MG63 (cell line): ENCODE data around the gene IZUMO4. TPM values are rescaled to one million over a fixed set of nuclear protein-coding genes. Genes with fewer than 3 reads are reported as not detected.

Experiments
- DNase-seq: peaks from one replicate; pipeline ENCODE4 v3.0.0-alpha.2; 2020
- H3K27me3 ChIP-seq: fragments of 250-450 bp; sonication (Bioruptor Pico); 2 replicates; pipeline ENCODE4 v1.5.1; 2020; ENCODE audit warnings: mild to moderate bottlenecking, moderate library complexity
- H3K36me3 ChIP-seq: fragments of 250-450 bp; sonication (Bioruptor Pico); 2 replicates; pipeline ENCODE4 v1.5.1; 2020; ENCODE audit warnings: mild to moderate bottlenecking, moderate library complexity
- H3K4me3 ChIP-seq: fragments of 250-450 bp; sonication (Bioruptor Pico); 2 replicates; pipeline ENCODE4 v1.5.1; 2020; ENCODE audit warnings: mild to moderate bottlenecking, moderate library complexity
- H3K9me3 ChIP-seq: fragments of 250-450 bp; sonication (Bioruptor Pico); 2 replicates; pipeline ENCODE4 v1.5.1; 2020; ENCODE audit warnings: mild to moderate bottlenecking, moderate library complexity
- total RNA-seq: library from RNA; depleted of rRNA; stranded (reverse); fragments of >200 nt; shearing (Covaris generic); gene quantifications from 2 replicates; pipeline ENCODE4 v1.2.3, GENCODE V29; 2014; ENCODE audit warnings: low replicate concordance

The IZUMO4 gene
- total RNA-seq, 1 experiment from 2014 or later, result not detected

- H3K9me3 ChIP-seq, result no peaks in the 10 kb centered on the region
- peaks cover 7% of the 10 kb centered on the region for H3K36me3 ChIP-seq
- no peaks in the 10 kb centered on the region for H3K27me3 ChIP-seq
- DNase-seq, result no peak
- no peak overlapping the region for H3K4me3 ChIP-seq
Observed at GRCh38 chr19:2112516-2113320, 16.0 kb downstream of the IZUMO4 start.

- H3K4me3 ChIP-seq, result no peak overlapping the region
- peaks cover 2% of the 10 kb centered on the region for H3K36me3 ChIP-seq
- no peaks in the 10 kb centered on the region for H3K9me3 ChIP-seq
- peak; percentile 25 for DNase-seq
- no peaks in the 10 kb centered on the region for H3K27me3 ChIP-seq
Observed at GRCh38 chr19:2113439-2114211, 16.9 kb downstream of the IZUMO4 start.

GRCh38 chr19:2114218-2114617 is 17.5 kb downstream of the IZUMO4 start:
- Histone ChIP-seq H3K4me3 (no peak overlapping the region), H3K36me3 (peaks cover 2% of the 10 kb centered on the region), H3K9me3 (no peaks in the 10 kb centered on the region), H3K27me3 (no peaks in the 10 kb centered on the region)
- DNase-seq, result no peak

- no peak overlapping the region for H3K4me3 ChIP-seq
- H3K36me3 ChIP-seq, result no peaks in the 10 kb centered on the region; the same call in none of the 2 replicates
- DNase-seq, result no peak
- H3K9me3 ChIP-seq, result no peaks in the 10 kb centered on the region
- H3K27me3 ChIP-seq, result no peaks in the 10 kb centered on the region
Observed at GRCh38 chr19:2114821-2115220, 18.1 kb downstream of the IZUMO4 start.

GRCh38 chr19:2115324-2115723 is 18.6 kb downstream of the IZUMO4 start:
- Histone ChIP-seq H3K9me3 (no peaks in the 10 kb centered on the region), H3K27me3 (no peaks in the 10 kb centered on the region), H3K36me3 (no peaks in the 10 kb centered on the region; the same call in none of the 2 replicates), H3K4me3 (no peak overlapping the region)
- no peak for DNase-seq

GRCh38 chr19:2115911-2116426 is 19.3 kb downstream of the IZUMO4 start:
- DNase-seq, result no peak
- Histone ChIP-seq H3K9me3 (no peaks in the 10 kb centered on the region), H3K27me3 (no peaks in the 10 kb centered on the region), H3K4me3 (no peak overlapping the region), H3K36me3 (no peaks in the 10 kb centered on the region; the same call in none of the 2 replicates)

GRCh38 chr19:2116507-2116906 is 19.8 kb downstream of the IZUMO4 start:
- Histone ChIP-seq H3K4me3 (no peak overlapping the region), H3K27me3 (no peaks in the 10 kb centered on the region), H3K9me3 (no peaks in the 10 kb centered on the region), H3K36me3 (no peaks in the 10 kb centered on the region; the same call in none of the 2 replicates)
- DNase-seq, result no peak

- no peak for DNase-seq
- H3K4me3 ChIP-seq, result no peak overlapping the region
- no peaks in the 10 kb centered on the region; the same call in none of the 2 replicates for H3K36me3 ChIP-seq
- no peaks in the 10 kb centered on the region for H3K27me3 ChIP-seq
- no peaks in the 10 kb centered on the region for H3K9me3 ChIP-seq
Observed at GRCh38 chr19:2117215-2117960, 20.7 kb downstream of the IZUMO4 start.

GRCh38 chr19:2118438-2118837 is 21.7 kb downstream of the IZUMO4 start:
- DNase-seq, result no peak
- Histone ChIP-seq H3K4me3 (no peak overlapping the region), H3K36me3 (no peaks in the 10 kb centered on the region; the same call in none of the 2 replicates)

GRCh38 chr19:2119921-2120785 is 23.4 kb downstream of the IZUMO4 start:
- no peak overlapping the region for H3K4me3 ChIP-seq
- H3K9me3 ChIP-seq, result no peaks in the 10 kb centered on the region
- no peaks in the 10 kb centered on the region for H3K27me3 ChIP-seq
- peaks cover 2% of the 10 kb centered on the region for H3K36me3 ChIP-seq
- no peak for DNase-seq

More at GRCh38 chr19:2118438-2118837, 21.7 kb downstream of the IZUMO4 start:
- Histone ChIP-seq H3K9me3 (no peaks in the 10 kb centered on the region), H3K27me3 (no peaks in the 10 kb centered on the region)

- no peaks in the 10 kb centered on the region for H3K27me3 ChIP-seq
- H3K4me3 ChIP-seq, result no peak overlapping the region
- no peak for DNase-seq
- peaks cover 2% of the 10 kb centered on the region for H3K36me3 ChIP-seq
- no peaks in the 10 kb centered on the region for H3K9me3 ChIP-seq
Observed at GRCh38 chr19:2120821-2121220, 24.1 kb downstream of the IZUMO4 start.

GRCh38 chr19:2121416-2122051 is 24.8 kb downstream of the IZUMO4 start:
- no peak for DNase-seq
- Histone ChIP-seq H3K36me3 (peaks cover 2% of the 10 kb centered on the region), H3K9me3 (no peaks in the 10 kb centered on the region), H3K4me3 (no peak overlapping the region), H3K27me3 (no peaks in the 10 kb centered on the region)

- Histone ChIP-seq H3K36me3 (peaks cover 2% of the 10 kb centered on the region), H3K9me3 (no peaks in the 10 kb centered on the region)
- no peak for DNase-seq
Observed at GRCh38 chr19:2122251-2122650, 25.5 kb downstream of the IZUMO4 start.

GRCh38 chr19:2122982-2123381 is 26.3 kb downstream of the IZUMO4 start:
- DNase-seq, result no peak
- Histone ChIP-seq H3K36me3 (peaks cover 2% of the 10 kb centered on the region; the same call in 1 of the 2 replicates), H3K9me3 (no peaks in the 10 kb centered on the region), H3K4me3 (no peak overlapping the region), H3K27me3 (no peaks in the 10 kb centered on the region)

More at GRCh38 chr19:2122251-2122650, 25.5 kb downstream of the IZUMO4 start:
- no peaks in the 10 kb centered on the region for H3K27me3 ChIP-seq
- no peak overlapping the region for H3K4me3 ChIP-seq

- Histone ChIP-seq H3K9me3 (no peaks in the 10 kb centered on the region), H3K36me3 (peaks cover 2% of the 10 kb centered on the region; the same call in 1 of the 2 replicates), H3K27me3 (no peaks in the 10 kb centered on the region), H3K4me3 (no peak overlapping the region)
- no peak for DNase-seq
Observed at GRCh38 chr19:2123682-2124387, 27.1 kb downstream of the IZUMO4 start.
